Measurements from ENCODE around the gene RC3H2. TPM values are rescaled to one million over a fixed set of nuclear protein-coding genes. Genes with fewer than 3 reads are reported as not detected.
A peak's percentile ranks its signal among the peaks of the same experiment; 100 is the strongest.

The RC3H2 gene
- total RNA-seq, 1 experiment from 2014 or later: 37.5 TPM

GRCh38 chr9:122931226-122932121 lies 26.3 kb upstream of the RC3H2 start, which contains the start of gene ZBTB26 (continued):
- TF ChIP-seq STAT6 (CRISPR knock-in tag; conservative IDR thresholded peaks at IDR 0.05; ENCODE audit: low read depth) (no peak), NFYB (CRISPR knock-in tag; conservative IDR thresholded peaks at IDR 0.05; ENCODE audit: low read depth) (peak; percentile 73), NR2C2 (CRISPR knock-in tag; IDR thresholded peaks at IDR 0.05) (no peak), SP1 (CRISPR knock-in tag; conservative IDR thresholded peaks at IDR 0.05) (peak; percentile 77), GABPB1 (CRISPR knock-in tag; IDR thresholded peaks at IDR 0.05) (peak; percentile 36; the same call in 1 of the 2 replicates), MAX (CRISPR knock-in tag; IDR thresholded peaks at IDR 0.05) (peak; percentile 50; the same call in 1 of the 2 replicates), ZNF219 (CRISPR knock-in tag; IDR thresholded peaks at IDR 0.05; ENCODE audit: borderline replicate concordance) (no peak), RORB (CRISPR knock-in tag; IDR thresholded peaks at IDR 0.05) (no peak), ZNF396 (CRISPR knock-in tag; IDR thresholded peaks at IDR 0.05; ENCODE audit: borderline replicate concordance) (no peak), SOX15 (CRISPR knock-in tag; IDR thresholded peaks at IDR 0.05) (no peak), ETV6 (CRISPR knock-in tag; IDR thresholded peaks at IDR 0.05) (peak; percentile 49; the same call in 1 of the 2 replicates), ATF1 (CRISPR knock-in tag; IDR thresholded peaks at IDR 0.05) (no peak), HMGXB4 (CRISPR knock-in tag; IDR thresholded peaks at IDR 0.05) (no peak; the same call in 1 of the 2 replicates), ZNF263 (CRISPR knock-in tag; IDR thresholded peaks at IDR 0.05; ENCODE audit: low read depth) (no peak), ZNF317 (CRISPR knock-in tag; IDR thresholded peaks at IDR 0.05; ENCODE audit: borderline replicate concordance, low read depth) (no peak), SMAD3 (CRISPR knock-in tag; IDR thresholded peaks at IDR 0.05; ENCODE audit: borderline replicate concordance) (no peak), KAT7 (CRISPR knock-in tag; IDR thresholded peaks at IDR 0.05; ENCODE audit: borderline replicate concordance) (peak; percentile 95), ESRRA (CRISPR knock-in tag; IDR thresholded peaks at IDR 0.05; ENCODE audit: borderline replicate concordance) (no peak), USF2 (CRISPR knock-in tag; IDR thresholded peaks at IDR 0.05) (peak; percentile 81), IRF2 (CRISPR knock-in tag; IDR thresholded peaks at IDR 0.05; ENCODE audit: borderline replicate concordance, low read depth) (no peak)
- TF ChIP-seq, protein P1, sequence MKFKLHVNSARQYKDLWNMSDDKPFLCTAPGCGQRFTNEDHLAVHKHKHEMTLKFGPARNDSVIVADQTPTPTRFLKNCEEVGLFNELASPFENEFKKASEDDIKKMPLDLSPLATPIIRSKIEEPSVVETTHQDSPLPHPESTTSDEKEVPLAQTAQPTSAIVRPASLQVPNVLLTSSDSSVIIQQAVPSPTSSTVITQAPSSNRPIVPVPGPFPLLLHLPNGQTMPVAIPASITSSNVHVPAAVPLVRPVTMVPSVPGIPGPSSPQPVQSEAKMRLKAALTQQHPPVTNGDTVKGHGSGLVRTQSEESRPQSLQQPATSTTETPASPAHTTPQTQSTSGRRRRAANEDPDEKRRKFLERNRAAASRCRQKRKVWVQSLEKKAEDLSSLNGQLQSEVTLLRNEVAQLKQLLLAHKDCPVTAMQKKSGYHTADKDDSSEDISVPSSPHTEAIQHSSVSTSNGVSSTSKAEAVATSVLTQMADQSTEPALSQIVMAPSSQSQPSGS (CRISPR knock-in tag; IDR thresholded peaks at IDR 0.05; ENCODE audit: borderline replicate concordance, low read depth): no peak
- TF ChIP-seq, protein P2, sequence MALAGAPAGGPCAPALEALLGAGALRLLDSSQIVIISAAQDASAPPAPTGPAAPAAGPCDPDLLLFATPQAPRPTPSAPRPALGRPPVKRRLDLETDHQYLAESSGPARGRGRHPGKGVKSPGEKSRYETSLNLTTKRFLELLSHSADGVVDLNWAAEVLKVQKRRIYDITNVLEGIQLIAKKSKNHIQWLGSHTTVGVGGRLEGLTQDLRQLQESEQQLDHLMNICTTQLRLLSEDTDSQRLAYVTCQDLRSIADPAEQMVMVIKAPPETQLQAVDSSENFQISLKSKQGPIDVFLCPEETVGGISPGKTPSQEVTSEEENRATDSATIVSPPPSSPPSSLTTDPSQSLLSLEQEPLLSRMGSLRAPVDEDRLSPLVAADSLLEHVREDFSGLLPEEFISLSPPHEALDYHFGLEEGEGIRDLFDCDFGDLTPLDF (CRISPR knock-in tag; IDR thresholded peaks at IDR 0.05): no peak
- TF ChIP-seq, protein P3, sequence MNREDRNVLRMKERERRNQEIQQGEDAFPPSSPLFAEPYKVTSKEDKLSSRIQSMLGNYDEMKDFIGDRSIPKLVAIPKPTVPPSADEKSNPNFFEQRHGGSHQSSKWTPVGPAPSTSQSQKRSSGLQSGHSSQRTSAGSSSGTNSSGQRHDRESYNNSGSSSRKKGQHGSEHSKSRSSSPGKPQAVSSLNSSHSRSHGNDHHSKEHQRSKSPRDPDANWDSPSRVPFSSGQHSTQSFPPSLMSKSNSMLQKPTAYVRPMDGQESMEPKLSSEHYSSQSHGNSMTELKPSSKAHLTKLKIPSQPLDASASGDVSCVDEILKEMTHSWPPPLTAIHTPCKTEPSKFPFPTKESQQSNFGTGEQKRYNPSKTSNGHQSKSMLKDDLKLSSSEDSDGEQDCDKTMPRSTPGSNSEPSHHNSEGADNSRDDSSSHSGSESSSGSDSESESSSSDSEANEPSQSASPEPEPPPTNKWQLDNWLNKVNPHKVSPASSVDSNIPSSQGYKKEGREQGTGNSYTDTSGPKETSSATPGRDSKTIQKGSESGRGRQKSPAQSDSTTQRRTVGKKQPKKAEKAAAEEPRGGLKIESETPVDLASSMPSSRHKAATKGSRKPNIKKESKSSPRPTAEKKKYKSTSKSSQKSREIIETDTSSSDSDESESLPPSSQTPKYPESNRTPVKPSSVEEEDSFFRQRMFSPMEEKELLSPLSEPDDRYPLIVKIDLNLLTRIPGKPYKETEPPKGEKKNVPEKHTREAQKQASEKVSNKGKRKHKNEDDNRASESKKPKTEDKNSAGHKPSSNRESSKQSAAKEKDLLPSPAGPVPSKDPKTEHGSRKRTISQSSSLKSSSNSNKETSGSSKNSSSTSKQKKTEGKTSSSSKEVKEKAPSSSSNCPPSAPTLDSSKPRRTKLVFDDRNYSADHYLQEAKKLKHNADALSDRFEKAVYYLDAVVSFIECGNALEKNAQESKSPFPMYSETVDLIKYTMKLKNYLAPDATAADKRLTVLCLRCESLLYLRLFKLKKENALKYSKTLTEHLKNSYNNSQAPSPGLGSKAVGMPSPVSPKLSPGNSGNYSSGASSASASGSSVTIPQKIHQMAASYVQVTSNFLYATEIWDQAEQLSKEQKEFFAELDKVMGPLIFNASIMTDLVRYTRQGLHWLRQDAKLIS (CRISPR knock-in tag; IDR thresholded peaks at IDR 0.05; ENCODE audit: borderline replicate concordance): no peak
- TF ChIP-seq, protein P4, sequence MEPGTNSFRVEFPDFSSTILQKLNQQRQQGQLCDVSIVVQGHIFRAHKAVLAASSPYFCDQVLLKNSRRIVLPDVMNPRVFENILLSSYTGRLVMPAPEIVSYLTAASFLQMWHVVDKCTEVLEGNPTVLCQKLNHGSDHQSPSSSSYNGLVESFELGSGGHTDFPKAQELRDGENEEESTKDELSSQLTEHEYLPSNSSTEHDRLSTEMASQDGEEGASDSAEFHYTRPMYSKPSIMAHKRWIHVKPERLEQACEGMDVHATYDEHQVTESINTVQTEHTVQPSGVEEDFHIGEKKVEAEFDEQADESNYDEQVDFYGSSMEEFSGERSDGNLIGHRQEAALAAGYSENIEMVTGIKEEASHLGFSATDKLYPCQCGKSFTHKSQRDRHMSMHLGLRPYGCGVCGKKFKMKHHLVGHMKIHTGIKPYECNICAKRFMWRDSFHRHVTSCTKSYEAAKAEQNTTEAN (CRISPR knock-in tag; IDR thresholded peaks at IDR 0.05): no peak

Measured in WTC11 (cell line).